Left colon (tissue), 2 donors: Measurements from ENCODE around the gene OR10S1. TPM values are rescaled to one million over a fixed set of nuclear protein-coding genes. Genes with fewer than 3 reads are reported as not detected.
"Not testable (repeated sequence)": the region's sequence is repeated elsewhere in the genome, so short reads cannot be mapped to it uniquely, and the experiment has no call there.

Experiments used
- ATAC-seq: fragments of 200-7000 bp; cut with Tn5 transposase; one replicate; pipeline ENCODE4 v1.9.1; 2020; ENCODE audit warnings: mild to moderate bottlenecking, moderate library complexity
- DNase-seq, 2 donors: peaks; one replicate each; pipeline ENCODE4 v3.0.0-alpha.2; 2020
- intact Hi-C, 2 donors: fragments of 100-400 bp; cut with DNase I in 1 of 2; cut with micrococcal nuclease in 1 of 2; formaldehyde crosslinking; loops; one replicate each; pipeline versions ENCODE4 v1.11.2 to v1.14.0; 2022; cut with DNase I, micrococcal nuclease
- long read RNA-seq: library from polyadenylated mRNA; unstranded; transcript quantifications from one replicate; pipeline ENCODE4 v2.0.0, GENCODE V29; 2021
- total RNA-seq, 2 donors: library from RNA; stranded (reverse); fragmentation: NEBNext Ultra II Directional; extraction: Animal tissue kit (Norgen Biotek cat#: 25700); gene quantifications; one replicate each; pipeline ENCODE4 v1.2.1, GENCODE V29; 2021
- donor health status: DM: no; HTN: no; CAD: no.
- donor health status: DM: yes; HTN: yes; CAD: no.

The OR10S1 gene, protein sequence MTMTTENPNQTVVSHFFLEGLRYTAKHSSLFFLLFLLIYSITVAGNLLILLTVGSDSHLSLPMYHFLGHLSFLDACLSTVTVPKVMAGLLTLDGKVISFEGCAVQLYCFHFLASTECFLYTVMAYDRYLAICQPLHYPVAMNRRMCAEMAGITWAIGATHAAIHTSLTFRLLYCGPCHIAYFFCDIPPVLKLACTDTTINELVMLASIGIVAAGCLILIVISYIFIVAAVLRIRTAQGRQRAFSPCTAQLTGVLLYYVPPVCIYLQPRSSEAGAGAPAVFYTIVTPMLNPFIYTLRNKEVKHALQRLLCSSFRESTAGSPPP
- not detected for total RNA-seq
- long read RNA-seq: 0 reads

- ATAC-seq: no peak
- intact Hi-C loops: no loop called here
- no peak for DNase-seq
Measured at GRCh38 chr11:123977731-123978347, at the start of gene OR10S1. OR10S1 (minus strand) TSS chr11:123977781; CDS start chr11:123977664, 117 bp downstream.

- intact Hi-C loops: no loop called here
- DNase-seq: no peak
- ATAC-seq: no peak
Measured at GRCh38 chr11:124026498-124026897, 48.9 kb upstream of the OR10S1 start, which contains the start of gene OR10G8. OR10G8 (plus strand) TSS chr11:124026798; CDS start chr11:124029623, 2,825 bp downstream.

GRCh38 chr11:124015837-124016236, 38.3 kb upstream of the OR10S1 start:
- ATAC-seq, DNase-seq, intact Hi-C loops: not testable (repeated sequence)

DNA sequence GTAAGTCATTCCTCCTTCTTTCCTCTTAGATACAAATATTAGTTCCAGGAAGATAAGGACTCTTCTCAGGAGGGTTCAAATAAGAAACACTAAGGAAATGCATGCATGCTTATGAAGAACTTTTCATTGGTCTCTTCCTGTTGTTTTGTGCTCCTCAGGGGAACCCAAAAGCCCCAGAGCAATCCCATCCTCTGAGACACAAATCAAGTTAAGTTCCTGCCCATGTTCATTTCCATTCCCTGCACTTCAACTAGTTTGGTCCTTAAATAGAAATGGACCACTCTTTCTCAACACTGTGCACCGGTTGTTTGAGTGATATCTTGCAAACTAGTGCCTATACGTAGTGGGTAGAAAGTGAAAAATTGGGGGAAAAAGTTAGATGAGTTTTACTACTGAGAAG, 35.1 kb upstream of the OR10S1 start, which contains the start of gene OR10G4:
TSS of gene OR10G4 (plus strand) at position 301 of the 400 bp plus-strand sequence. CDS start 2,578 bp downstream, outside the sequence.
- intact Hi-C loops: no loop called here
- ATAC-seq (no peak), DNase-seq (no peak)

DNA sequence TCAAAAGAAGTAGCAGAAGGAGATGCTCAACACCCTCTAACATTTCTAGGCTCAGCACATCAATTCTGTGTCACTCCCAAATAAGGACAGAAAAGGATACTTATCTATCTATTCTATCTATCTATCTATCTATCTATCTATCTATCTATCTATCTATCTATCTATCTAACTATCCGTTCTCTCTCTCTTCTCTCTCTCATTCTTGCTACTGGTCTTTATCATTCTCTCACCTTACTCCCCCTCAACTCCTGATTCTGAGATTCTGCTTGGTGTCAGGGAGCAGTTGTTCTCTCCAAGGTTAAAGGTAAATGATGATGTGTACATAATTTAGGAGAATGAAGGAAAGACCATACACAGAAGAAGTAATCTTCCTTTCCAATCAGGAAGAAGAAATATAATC, 17.5 kb upstream of the OR10S1 start, which contains the start of gene OR10G6:
TSS of gene OR10G6 (minus strand) at position 43 of the 400 bp plus-strand sequence. CDS start at position 43, 0 bp downstream.
- intact Hi-C loops: no loop called here
- no peak for DNase-seq

GRCh38 chr11:123979311-123979710, 1.7 kb upstream of the OR10S1 start:
- no peak for DNase-seq
- ATAC-seq: no peak
- intact Hi-C loops: no loop called here

More for the DNA sequence above, 17.5 kb upstream of the OR10S1 start, which contains the start of gene OR10G6:
- no peak for ATAC-seq

DNA sequence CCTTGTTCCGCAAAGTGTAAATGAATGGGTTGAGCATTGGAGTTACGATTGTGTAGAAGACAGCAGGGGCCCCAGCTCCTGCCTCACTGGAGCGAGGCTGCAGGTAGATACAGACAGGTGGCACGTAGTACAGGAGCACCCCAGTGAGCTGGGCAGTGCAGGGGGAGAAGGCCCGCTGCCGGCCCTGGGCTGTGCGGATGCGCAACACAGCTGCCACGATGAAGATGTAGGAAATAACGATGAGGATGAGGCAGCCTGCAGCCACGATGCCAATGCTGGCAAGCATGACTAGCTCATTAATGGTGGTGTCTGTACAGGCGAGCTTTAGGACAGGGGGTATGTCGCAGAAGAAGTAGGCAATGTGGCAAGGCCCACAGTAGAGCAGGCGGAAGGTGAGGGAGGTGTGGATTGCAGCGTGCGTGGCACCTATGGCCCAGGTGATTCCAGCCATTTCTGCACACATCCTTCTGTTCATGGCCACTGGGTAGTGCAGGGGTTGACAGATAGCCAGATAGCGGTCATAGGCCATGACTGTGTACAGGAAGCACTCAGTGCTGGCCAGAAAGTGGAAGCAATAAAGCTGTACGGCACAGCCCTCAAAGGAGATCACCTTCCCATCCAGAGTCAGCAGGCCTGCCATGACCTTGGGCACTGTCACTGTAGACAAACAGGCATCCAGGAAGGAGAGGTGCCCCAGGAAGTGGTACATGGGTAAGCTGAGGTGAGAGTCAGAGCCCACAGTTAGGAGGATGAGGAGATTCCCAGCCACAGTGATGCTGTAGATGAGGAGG, 616 bp downstream of the OR10S1 start:
- ATAC-seq (no peak), DNase-seq (no peak)
- intact Hi-C loops: no loop called here

- ATAC-seq (no peak), DNase-seq (no peak)
- intact Hi-C loops: no loop called here
Measured at GRCh38 chr11:123973816-123974215, 3.8 kb downstream of the OR10S1 start.

GRCh38 chr11:123956752-123957151, 20.8 kb downstream of the OR10S1 start:
- ATAC-seq (no peak), DNase-seq (no peak)
- intact Hi-C loops: no loop called here

DNA sequence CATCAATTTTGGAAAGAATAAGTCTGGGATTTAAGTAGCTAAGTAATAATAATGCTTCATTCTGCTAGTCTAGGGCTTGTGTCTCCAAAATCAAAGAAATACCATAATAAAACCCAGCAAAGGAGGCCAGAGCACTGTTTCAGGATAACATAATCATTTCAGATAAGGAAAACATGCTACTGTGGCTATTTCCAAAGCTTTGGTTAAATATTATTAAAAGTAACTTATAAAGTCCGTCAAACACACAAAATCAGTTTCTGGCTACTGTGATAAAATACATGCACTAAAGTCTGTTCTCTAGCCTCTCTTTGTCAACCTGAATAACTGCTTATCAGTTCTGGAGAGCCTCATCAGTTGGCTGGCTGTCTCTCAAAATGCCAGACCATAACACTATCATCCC, 32.4 kb downstream of the OR10S1 start:
- intact Hi-C loops: no loop called here
- ATAC-seq (no peak), DNase-seq (no peak)

- intact Hi-C loops: no loop called here
- ATAC-seq (no peak), DNase-seq (no peak)
Measured at GRCh38 chr11:123943738-123944137, 33.8 kb downstream of the OR10S1 start, which contains the start of gene OR6T1. OR6T1 (minus strand) TSS chr11:123943838; CDS start chr11:123943838, 0 bp downstream.

- DNase-seq: no peak
- ATAC-seq: no peak
- intact Hi-C loops: no loop called here
Measured at GRCh38 chr11:123942413-123942812, 35.2 kb downstream of the OR10S1 start.

DNA sequence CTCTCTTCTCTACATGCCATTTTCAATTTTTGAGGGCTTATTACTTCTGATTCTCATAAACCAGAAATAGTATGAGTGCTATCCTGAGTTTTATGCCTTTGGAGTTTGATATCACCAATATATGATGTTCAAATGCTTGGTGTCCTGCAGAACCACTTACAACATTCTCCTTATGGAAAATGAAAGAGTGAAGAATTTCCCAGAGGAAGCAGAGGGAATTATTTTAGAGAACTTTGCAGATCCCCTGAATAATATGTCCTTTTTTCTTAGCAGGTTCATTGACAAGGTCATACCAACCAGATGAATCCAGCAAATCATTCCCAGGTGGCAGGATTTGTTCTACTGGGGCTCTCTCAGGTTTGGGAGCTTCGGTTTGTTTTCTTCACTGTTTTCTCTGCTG, 38.3 kb downstream of the OR10S1 start, which contains the start of gene OR4D5:
TSS of gene OR4D5 (plus strand) at position 301 of the 400 bp plus-strand sequence. CDS start at position 301, 0 bp downstream.
- intact Hi-C loops: no loop called here
- ATAC-seq (no peak), DNase-seq (no peak)

Other genes starting within 250 kb of the OR10S1 start
- gene ZNF202, start 236.1 kb downstream of the OR10S1 start, total RNA-seq: 1 to 10 TPM; 7.5 to 7.7 TPM
- gene OR6X1, start 223.3 kb downstream of the OR10S1 start, total RNA-seq: not detected
- not detected for gene OR6M1, start 171.4 kb downstream of the OR10S1 start, total RNA-seq
- not detected for gene TMEM225, start 92.1 kb downstream of the OR10S1 start, total RNA-seq
- 1 to 10 TPM in 1 of 2 donors, under 1 TPM in 1; 0.61 to 1.5 TPM for gene OR8D4, start 75.6 kb downstream of the OR10S1 start, total RNA-seq
- under 1 TPM; 0.37 to 0.81 TPM for gene OR4D5, start 38.2 kb downstream of the OR10S1 start, total RNA-seq
- not detected for gene OR6T1, start 33.9 kb downstream of the OR10S1 start, total RNA-seq
- gene OR10G6, start 17.4 kb upstream of the OR10S1 start, total RNA-seq: not detected
- gene OR10G4, start 35.2 kb upstream of the OR10S1 start, total RNA-seq: under 1 TPM; 0.18 to 0.56 TPM
- gene OR10G9, start 45.2 kb upstream of the OR10S1 start, total RNA-seq: under 1 TPM in 1 of 2 donors, not detected in 1; 0.34 TPM
- gene OR10G8, start 49.0 kb upstream of the OR10S1 start, total RNA-seq: not detected
- gene OR10G7, start 63.5 kb upstream of the OR10S1 start, total RNA-seq: not detected
- gene VWA5A, start 137.7 kb upstream of the OR10S1 start, total RNA-seq: 10 to 100 TPM; 48.8 to 59.8 TPM
- not detected for gene OR10D3, start 205.6 kb upstream of the OR10S1 start, total RNA-seq